ENCODE results near the gene SEH1L.

The SEH1L gene

GRCh38 chr18:12960853-12961397, 13.1 kb downstream of the SEH1L start:
- Histone ChIP-seq H3K36me3 (ENCODE audit: control insufficient read depth in 2 of 2, insufficient read depth in 1 of 2, low read length in 2 of 2) (peaks cover 45 to 71% of the 10 kb centered on the region in 2 experiments), H3K9me3 (ENCODE audit: control insufficient read depth, insufficient read depth, low read depth, low read length) (no peaks in the 10 kb centered on the region), H3K27ac (ENCODE audit: extremely low read depth, low read depth, low read length) (peak overlapping the region; percentile 17; the same call in 1 of the 2 replicates), H3K4me1 (ENCODE audit: control insufficient read depth, insufficient read depth, low read length) (peaks cover 16% of the 10 kb centered on the region), H3K4me3 (ENCODE audit: low read depth, low read length) (no peak overlapping the region)
- TF ChIP-seq ZNF223 (tag by site-specific recombination; IDR thresholded peaks at IDR 0.05) (no peak), BCL6B (tag by site-specific recombination; IDR thresholded peaks at IDR 0.05) (peak; percentile 55; the same call in 1 of the 2 replicates), PRDM6 (tag by site-specific recombination; IDR thresholded peaks at IDR 0.05) (0 out of 2 replicates have a peak, but pooled peaks have one; percentile 46), ZNF155 (tag by site-specific recombination; IDR thresholded peaks at IDR 0.05) (no peak), ZNF580 (tag by site-specific recombination; IDR thresholded peaks at IDR 0.05) (peak; percentile 21; the same call in 1 of the 2 replicates), PRDM10 (tag by site-specific recombination; IDR thresholded peaks at IDR 0.05) (peak; percentile 86), ZBTB48 (tag by site-specific recombination; IDR thresholded peaks at IDR 0.05) (peak; percentile 85), ZNF692 (tag by site-specific recombination; IDR thresholded peaks at IDR 0.05) (0 out of 2 replicates have a peak, but pooled peaks have one; percentile 20)
- ChIA-PET POLR2A (interaction anchor here (0.6 to 3.5 kb wide), 2 partner anchors 30 to 614 kb away, joined by 4 to 12 read pairs (median 8); partner anchors contain the start of gene CEP192), CTCF (interaction anchor here (1.2 kb wide), 1 partner anchor 1126 kb away, joined by 3 read pairs; no protein-coding TSS in a partner anchor)

GRCh38 chr18:12963069-12963468, 15.3 kb downstream of the SEH1L start:
- POLR2A ChIA-PET: interaction anchor here (3.5 kb wide), 1 partner anchor 28 kb away, joined by 12 read pairs; the partner anchor contains the start of gene CEP192
- Histone ChIP-seq H3K27ac (ENCODE audit: extremely low read depth, low read depth, low read length) (no peak overlapping the region), H3K4me3 (ENCODE audit: low read depth, low read length) (no peak overlapping the region), H3K9me3 (ENCODE audit: control insufficient read depth, insufficient read depth, low read depth, low read length) (no peaks in the 10 kb centered on the region), H3K36me3 (ENCODE audit: control insufficient read depth in 2 of 2, insufficient read depth in 1 of 2, low read length in 2 of 2) (peaks cover 46 to 70% of the 10 kb centered on the region in 2 experiments), H3K4me1 (ENCODE audit: control insufficient read depth, insufficient read depth, low read length) (peaks cover 16% of the 10 kb centered on the region)
- TF ChIP-seq ZNF555 (tag by site-specific recombination; conservative IDR thresholded peaks at IDR 0.05) (no peak), ZFP41 (tag by site-specific recombination; IDR thresholded peaks at IDR 0.05; ENCODE audit: borderline replicate concordance) (no peak), ZNF623 (tag by site-specific recombination; IDR thresholded peaks at IDR 0.05) (no peak), ZNF404 (tag by site-specific recombination; IDR thresholded peaks at IDR 0.05) (no peak), ZNF18 (tag by site-specific recombination; IDR thresholded peaks at IDR 0.05) (no peak), ZNF10 (tag by site-specific recombination; IDR thresholded peaks at IDR 0.05) (no peak), RBAK (tag by site-specific recombination; IDR thresholded peaks at IDR 0.05) (no peak), ZNF366 (tag by site-specific recombination; conservative IDR thresholded peaks at IDR 0.05) (no peak), ZNF239 (tag by site-specific recombination; IDR thresholded peaks at IDR 0.05) (no peak)
- CTCF ChIA-PET: interaction anchor here (0.7 to 0.9 kb wide), 3 partner anchors 12 to 29 kb away, joined by 3 read pairs; no protein-coding TSS in a partner anchor

All from HEK293 (cell line).